GM18909 (cell line): ENCODE results near the gene PEX11G.

Source experiments
- ATAC-seq: cut with Tn5 transposase; IDR thresholded peaks from one replicate; pipeline ENCODE4 v1.9.1; 2021; ENCODE audit warnings: mild to moderate bottlenecking; ENCODE audit not compliant: unreplicated experiment, poor library complexity

The PEX11G gene

GRCh38 chr19:7500811-7501450 lies 12.1 kb upstream of the PEX11G start:
- no peak for ATAC-seq

GRCh38 chr19:7497292-7497691 lies 8.5 kb upstream of the PEX11G start:
- no peak for ATAC-seq

- ATAC-seq = no peak
Measured at GRCh38 chr19:7494416-7495098, 5.7 kb upstream of the PEX11G start.

GRCh38 chr19:7492558-7492957 lies 3.7 kb upstream of the PEX11G start:
- no peak for ATAC-seq

- ATAC-seq = no peak
Measured at GRCh38 chr19:7492142-7492541, 3.3 kb upstream of the PEX11G start.

GRCh38 chr19:7489609-7490044 lies 792 bp upstream of the PEX11G start:
- ATAC-seq = no peak

- ATAC-seq = no peak
Measured at GRCh38 chr19:7486923-7487322, 1.9 kb downstream of the PEX11G start.

GRCh38 chr19:7483720-7484201 lies 5.1 kb downstream of the PEX11G start:
- ATAC-seq = no peak

GRCh38 chr19:7482584-7483439 lies 6.0 kb downstream of the PEX11G start:
- ATAC-seq = no peak

GRCh38 chr19:7480970-7481255 lies 7.9 kb downstream of the PEX11G start:
- no peak for ATAC-seq

- ATAC-seq = no peak
Measured at GRCh38 chr19:7480222-7480969, 8.4 kb downstream of the PEX11G start.

GRCh38 chr19:7478843-7479227 lies 10.0 kb downstream of the PEX11G start:
- no peak for ATAC-seq

- no peak for ATAC-seq
Measured at GRCh38 chr19:7478173-7478842, 10.5 kb downstream of the PEX11G start.

- ATAC-seq = no peak
Measured at GRCh38 chr19:7477758-7478157, 11.1 kb downstream of the PEX11G start.

- no peak for ATAC-seq
Measured at GRCh38 chr19:7476777-7477494, 11.9 kb downstream of the PEX11G start.

- no peak for ATAC-seq
Measured at GRCh38 chr19:7476241-7476640, 12.6 kb downstream of the PEX11G start.

- ATAC-seq = no peak
Measured at GRCh38 chr19:7475665-7476064, 13.2 kb downstream of the PEX11G start.

GRCh38 chr19:7471696-7472615 lies 16.9 kb downstream of the PEX11G start:
- ATAC-seq = no peak
